ENCODE measurements around the gene CDH19.

DNA sequence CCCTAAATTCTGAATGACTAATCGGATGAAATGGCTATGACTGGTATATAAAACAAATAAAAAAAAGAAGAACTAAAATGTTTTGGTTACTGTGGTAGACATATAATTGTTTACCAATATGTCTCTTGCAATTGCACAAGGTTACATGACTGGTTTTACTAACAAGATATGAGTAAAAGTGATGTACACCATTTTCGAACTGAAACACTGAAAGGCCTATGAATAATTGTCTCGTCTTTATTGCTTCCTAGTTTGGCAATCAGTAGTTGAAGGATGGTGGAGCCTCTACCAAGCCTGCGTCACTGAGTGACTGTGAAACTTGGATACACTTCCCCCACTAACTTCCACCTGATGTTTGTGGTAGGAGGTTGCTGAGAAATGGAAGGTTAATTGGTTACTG is 16.5 kb downstream of the CDH19 start:
- no peak for TF ChIP-seq ZNF23 (tag by site-specific recombination; IDR thresholded peaks at IDR 0.05; ENCODE audit: borderline replicate concordance)
- no peak for TF ChIP-seq ZNF202 (tag by site-specific recombination; IDR thresholded peaks at IDR 0.05; ENCODE audit: borderline replicate concordance)
- no peak for TF ChIP-seq ZNF776 (tag by site-specific recombination; IDR thresholded peaks at IDR 0.05; ENCODE audit: borderline replicate concordance)
- TF ChIP-seq, protein P1, sequence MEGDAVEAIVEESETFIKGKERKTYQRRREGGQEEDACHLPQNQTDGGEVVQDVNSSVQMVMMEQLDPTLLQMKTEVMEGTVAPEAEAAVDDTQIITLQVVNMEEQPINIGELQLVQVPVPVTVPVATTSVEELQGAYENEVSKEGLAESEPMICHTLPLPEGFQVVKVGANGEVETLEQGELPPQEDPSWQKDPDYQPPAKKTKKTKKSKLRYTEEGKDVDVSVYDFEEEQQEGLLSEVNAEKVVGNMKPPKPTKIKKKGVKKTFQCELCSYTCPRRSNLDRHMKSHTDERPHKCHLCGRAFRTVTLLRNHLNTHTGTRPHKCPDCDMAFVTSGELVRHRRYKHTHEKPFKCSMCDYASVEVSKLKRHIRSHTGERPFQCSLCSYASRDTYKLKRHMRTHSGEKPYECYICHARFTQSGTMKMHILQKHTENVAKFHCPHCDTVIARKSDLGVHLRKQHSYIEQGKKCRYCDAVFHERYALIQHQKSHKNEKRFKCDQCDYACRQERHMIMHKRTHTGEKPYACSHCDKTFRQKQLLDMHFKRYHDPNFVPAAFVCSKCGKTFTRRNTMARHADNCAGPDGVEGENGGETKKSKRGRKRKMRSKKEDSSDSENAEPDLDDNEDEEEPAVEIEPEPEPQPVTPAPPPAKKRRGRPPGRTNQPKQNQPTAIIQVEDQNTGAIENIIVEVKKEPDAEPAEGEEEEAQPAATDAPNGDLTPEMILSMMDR (tag by site-specific recombination; IDR thresholded peaks at IDR 0.05) = no peak
- TF ChIP-seq, protein P2, sequence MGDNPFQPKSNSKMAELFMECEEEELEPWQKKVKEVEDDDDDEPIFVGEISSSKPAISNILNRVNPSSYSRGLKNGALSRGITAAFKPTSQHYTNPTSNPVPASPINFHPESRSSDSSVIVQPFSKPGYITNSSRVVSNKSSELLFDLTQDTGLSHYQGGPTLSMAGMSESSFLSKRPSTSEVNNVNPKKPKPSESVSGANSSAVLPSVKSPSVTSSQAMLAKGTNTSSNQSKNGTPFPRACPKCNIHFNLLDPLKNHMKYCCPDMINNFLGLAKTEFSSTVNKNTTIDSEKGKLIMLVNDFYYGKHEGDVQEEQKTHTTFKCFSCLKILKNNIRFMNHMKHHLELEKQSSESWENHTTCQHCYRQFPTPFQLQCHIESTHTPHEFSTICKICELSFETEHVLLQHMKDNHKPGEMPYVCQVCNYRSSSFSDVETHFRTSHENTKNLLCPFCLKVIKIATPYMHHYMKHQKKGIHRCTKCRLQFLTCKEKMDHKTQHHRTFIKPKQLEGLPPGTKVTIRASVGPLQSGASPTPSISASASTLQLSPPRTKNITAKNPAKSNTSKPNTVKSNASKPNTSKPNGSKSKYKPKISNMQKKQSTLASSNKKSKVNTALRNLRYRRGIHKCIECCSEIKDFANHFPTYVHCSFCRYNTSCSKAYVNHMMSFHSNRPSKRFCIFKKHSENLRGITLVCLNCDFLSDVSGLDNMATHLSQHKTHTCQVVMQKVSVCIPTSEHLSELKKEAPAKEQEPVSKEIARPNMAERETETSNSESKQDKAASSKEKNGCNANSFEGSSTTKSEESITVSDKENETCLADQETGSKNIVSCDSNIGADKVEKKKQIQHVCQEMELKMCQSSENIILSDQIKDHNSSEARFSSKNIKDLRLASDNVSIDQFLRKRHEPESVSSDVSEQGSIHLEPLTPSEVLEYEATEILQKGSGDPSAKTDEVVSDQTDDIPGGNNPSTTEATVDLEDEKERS (tag by site-specific recombination; IDR thresholded peaks at IDR 0.05) = no peak
- TF ChIP-seq ZNF629 (tag by site-specific recombination; IDR thresholded peaks at IDR 0.05) = no peak
- TF ChIP-seq, protein P3, sequence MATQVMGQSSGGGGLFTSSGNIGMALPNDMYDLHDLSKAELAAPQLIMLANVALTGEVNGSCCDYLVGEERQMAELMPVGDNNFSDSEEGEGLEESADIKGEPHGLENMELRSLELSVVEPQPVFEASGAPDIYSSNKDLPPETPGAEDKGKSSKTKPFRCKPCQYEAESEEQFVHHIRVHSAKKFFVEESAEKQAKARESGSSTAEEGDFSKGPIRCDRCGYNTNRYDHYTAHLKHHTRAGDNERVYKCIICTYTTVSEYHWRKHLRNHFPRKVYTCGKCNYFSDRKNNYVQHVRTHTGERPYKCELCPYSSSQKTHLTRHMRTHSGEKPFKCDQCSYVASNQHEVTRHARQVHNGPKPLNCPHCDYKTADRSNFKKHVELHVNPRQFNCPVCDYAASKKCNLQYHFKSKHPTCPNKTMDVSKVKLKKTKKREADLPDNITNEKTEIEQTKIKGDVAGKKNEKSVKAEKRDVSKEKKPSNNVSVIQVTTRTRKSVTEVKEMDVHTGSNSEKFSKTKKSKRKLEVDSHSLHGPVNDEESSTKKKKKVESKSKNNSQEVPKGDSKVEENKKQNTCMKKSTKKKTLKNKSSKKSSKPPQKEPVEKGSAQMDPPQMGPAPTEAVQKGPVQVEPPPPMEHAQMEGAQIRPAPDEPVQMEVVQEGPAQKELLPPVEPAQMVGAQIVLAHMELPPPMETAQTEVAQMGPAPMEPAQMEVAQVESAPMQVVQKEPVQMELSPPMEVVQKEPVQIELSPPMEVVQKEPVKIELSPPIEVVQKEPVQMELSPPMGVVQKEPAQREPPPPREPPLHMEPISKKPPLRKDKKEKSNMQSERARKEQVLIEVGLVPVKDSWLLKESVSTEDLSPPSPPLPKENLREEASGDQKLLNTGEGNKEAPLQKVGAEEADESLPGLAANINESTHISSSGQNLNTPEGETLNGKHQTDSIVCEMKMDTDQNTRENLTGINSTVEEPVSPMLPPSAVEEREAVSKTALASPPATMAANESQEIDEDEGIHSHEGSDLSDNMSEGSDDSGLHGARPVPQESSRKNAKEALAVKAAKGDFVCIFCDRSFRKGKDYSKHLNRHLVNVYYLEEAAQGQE (tag by site-specific recombination; IDR thresholded peaks at IDR 0.05) = no peak

All from HEK293 (cell line).